ENCODE data around the gene CHDH. TPM values are rescaled to one million over a fixed set of nuclear protein-coding genes. Genes with fewer than 3 reads are reported as not detected.

The CHDH gene
- total RNA-seq, 1 donor from 2014 or later, result under 0.01 TPM

GRCh38 chr3:53791317-53791716, 54.9 kb downstream of the CHDH start:
- DNase-seq (ENCODE audit: low read depth in 2 of 2), result no peak

GRCh38 chr3:53790470-53790869, 55.7 kb downstream of the CHDH start:
- no peak for DNase-seq (ENCODE audit: low read depth in 2 of 2)

- DNase-seq (ENCODE audit: low read depth in 2 of 2), result no peak
These were observed 56.8 kb downstream of the CHDH start for GRCh38 chr3:53789459-53789858.

- no peak for DNase-seq (ENCODE audit: low read depth in 2 of 2)
These were observed 58.2 kb downstream of the CHDH start for GRCh38 chr3:53788038-53788437.

- no peak for DNase-seq (ENCODE audit: low read depth in 2 of 2)
These were observed 59.2 kb downstream of the CHDH start for GRCh38 chr3:53787016-53787415.

- no peak for DNase-seq (ENCODE audit: low read depth in 2 of 2)
These were observed 65.4 kb downstream of the CHDH start for GRCh38 chr3:53780806-53781205.

- DNase-seq (ENCODE audit: low read depth in 2 of 2), result no peak
These were observed 66.0 kb downstream of the CHDH start for GRCh38 chr3:53780171-53780570.

- DNase-seq (ENCODE audit: low read depth in 2 of 2), result no peak
These were observed 68.1 kb downstream of the CHDH start for GRCh38 chr3:53778153-53778552.

GRCh38 chr3:53777468-53777867, 68.8 kb downstream of the CHDH start:
- no peak for DNase-seq (ENCODE audit: low read depth in 2 of 2)

GRCh38 chr3:53776494-53777101, 69.6 kb downstream of the CHDH start:
- no peak for DNase-seq (ENCODE audit: low read depth in 2 of 2)

GRCh38 chr3:53775834-53776251, 70.4 kb downstream of the CHDH start:
- no peak for DNase-seq (ENCODE audit: low read depth in 2 of 2)

GRCh38 chr3:53775018-53775417, 71.2 kb downstream of the CHDH start:
- no peak for DNase-seq (ENCODE audit: low read depth in 2 of 2)

- no peak for DNase-seq (ENCODE audit: low read depth in 2 of 2)
These were observed 71.8 kb downstream of the CHDH start for GRCh38 chr3:53774414-53774813.

- no peak for DNase-seq (ENCODE audit: low read depth in 2 of 2)
These were observed 72.4 kb downstream of the CHDH start for GRCh38 chr3:53773611-53774368.

- DNase-seq (ENCODE audit: low read depth in 2 of 2), result no peak
These were observed 73.2 kb downstream of the CHDH start for GRCh38 chr3:53773021-53773436.

- DNase-seq (ENCODE audit: low read depth in 2 of 2), result no peak
These were observed 73.7 kb downstream of the CHDH start for GRCh38 chr3:53772562-53772961.

- no peak for DNase-seq (ENCODE audit: low read depth in 2 of 2)
These were observed 77.5 kb downstream of the CHDH start for GRCh38 chr3:53768478-53769459.

- DNase-seq (ENCODE audit: low read depth in 2 of 2), result no peak
These were observed 79.5 kb downstream of the CHDH start for GRCh38 chr3:53766706-53767105.

GRCh38 chr3:53765753-53766152, 80.5 kb downstream of the CHDH start:
- no peak for DNase-seq (ENCODE audit: low read depth in 2 of 2)

GRCh38 chr3:53764026-53764775, 82.0 kb downstream of the CHDH start:
- DNase-seq (ENCODE audit: low read depth in 2 of 2), result no peak

GRCh38 chr3:53763353-53763752, 82.9 kb downstream of the CHDH start:
- DNase-seq (ENCODE audit: low read depth in 2 of 2), result no peak

Measured in lung microvascular endothelial cell (primary cell).